Fibroblast of villous mesenchyme (primary cell): ENCODE results near the gene INSR. TPM values are rescaled to one million over a fixed set of nuclear protein-coding genes. Genes with fewer than 3 reads are reported as not detected.

Experiments
- DNase-seq: peaks from one replicate; pipeline ENCODE4 v3.0.0-alpha.2; 2010; ENCODE audit warnings: low read depth
- H3K4me3 ChIP-seq: 2 replicates; pipeline ENCODE4 v1.5.1; 2011; ENCODE audit warnings: low read depth, mild to moderate bottlenecking, low read length
- total RNA-seq: library from RNA; depleted of rRNA; stranded (reverse); fragments of >200 nt; gene quantifications from 2 replicates; pipeline ENCODE4 v1.2.3, GENCODE V29; 2012
- TF ChIP-seq, protein P1 (sequence below): IDR thresholded peaks from 2 replicates; pipeline ENCODE4 v1.5.1; 2012; ENCODE audit warnings: low read depth, mild to moderate bottlenecking, low read length; ENCODE audit not compliant: insufficient read depth

Gene INSR
- total RNA-seq, 1 donor = 3.0 TPM

DNA sequence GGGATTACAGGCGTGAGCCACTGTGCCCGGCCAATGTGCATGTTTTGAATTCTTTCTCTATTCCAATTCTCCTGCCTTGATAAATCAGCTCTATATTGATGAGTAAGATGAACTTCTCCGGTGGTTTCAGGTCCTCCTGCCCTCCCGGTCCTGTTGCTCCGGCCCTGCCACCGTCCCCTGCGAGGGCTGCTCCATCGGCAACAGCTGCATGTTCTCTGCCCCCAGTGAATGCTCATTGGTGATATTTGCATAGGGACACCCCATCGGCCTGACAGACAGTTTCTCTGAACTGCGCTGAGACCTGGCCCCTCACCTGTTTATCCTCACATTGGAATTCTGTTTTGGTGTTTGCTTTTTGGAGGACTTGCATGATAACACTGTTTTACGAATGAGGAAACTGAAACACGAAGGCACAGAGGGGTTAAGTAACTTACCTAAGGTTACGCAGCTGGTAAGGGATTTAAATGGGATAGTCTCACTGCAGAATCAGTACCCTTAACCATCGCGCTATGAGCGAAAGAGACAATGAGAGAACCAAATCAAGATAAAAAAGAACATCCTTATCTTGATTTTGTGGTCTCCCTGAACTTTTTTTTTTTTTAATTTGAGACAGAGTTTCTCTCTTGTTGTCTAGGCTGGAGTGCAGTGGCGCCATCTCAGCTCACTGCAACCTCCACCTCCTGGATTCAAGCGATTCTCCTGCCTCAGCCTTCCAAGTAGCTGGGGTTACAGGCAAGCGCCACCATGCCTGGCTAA lies 192.5 kb downstream of the INSR start:
- no peak for DNase-seq
- no peak overlapping the region for H3K4me3 ChIP-seq
- TF ChIP-seq, protein P1, sequence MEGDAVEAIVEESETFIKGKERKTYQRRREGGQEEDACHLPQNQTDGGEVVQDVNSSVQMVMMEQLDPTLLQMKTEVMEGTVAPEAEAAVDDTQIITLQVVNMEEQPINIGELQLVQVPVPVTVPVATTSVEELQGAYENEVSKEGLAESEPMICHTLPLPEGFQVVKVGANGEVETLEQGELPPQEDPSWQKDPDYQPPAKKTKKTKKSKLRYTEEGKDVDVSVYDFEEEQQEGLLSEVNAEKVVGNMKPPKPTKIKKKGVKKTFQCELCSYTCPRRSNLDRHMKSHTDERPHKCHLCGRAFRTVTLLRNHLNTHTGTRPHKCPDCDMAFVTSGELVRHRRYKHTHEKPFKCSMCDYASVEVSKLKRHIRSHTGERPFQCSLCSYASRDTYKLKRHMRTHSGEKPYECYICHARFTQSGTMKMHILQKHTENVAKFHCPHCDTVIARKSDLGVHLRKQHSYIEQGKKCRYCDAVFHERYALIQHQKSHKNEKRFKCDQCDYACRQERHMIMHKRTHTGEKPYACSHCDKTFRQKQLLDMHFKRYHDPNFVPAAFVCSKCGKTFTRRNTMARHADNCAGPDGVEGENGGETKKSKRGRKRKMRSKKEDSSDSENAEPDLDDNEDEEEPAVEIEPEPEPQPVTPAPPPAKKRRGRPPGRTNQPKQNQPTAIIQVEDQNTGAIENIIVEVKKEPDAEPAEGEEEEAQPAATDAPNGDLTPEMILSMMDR = no peak

DNA sequence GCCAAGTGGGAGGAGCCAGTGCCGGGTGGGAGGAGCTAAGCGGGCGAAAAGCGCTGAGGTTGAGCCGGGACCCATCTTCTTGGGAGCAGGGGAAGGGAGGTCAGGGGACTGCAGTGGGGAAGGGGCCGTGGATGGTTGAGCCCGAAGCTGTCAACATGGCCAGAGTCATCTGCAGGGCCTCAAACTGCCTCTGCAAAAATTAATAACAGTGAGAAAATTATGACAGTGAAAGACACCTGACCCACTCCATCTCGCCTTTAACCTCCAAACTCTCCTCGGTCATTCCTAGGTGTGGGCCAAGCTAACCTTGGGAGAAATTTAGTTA lies 194.7 kb downstream of the INSR start:
- DNase-seq = no peak
- TF ChIP-seq, protein P1 = no peak
- peak overlapping the region; percentile 79 for H3K4me3 ChIP-seq

GRCh38 chr19:7098701-7099596 lies 195.3 kb downstream of the INSR start:
- TF ChIP-seq, protein P1 = no peak
- peak overlapping the region; percentile 79 for H3K4me3 ChIP-seq
- DNase-seq = peak; percentile 89

GRCh38 chr19:7098096-7098495 lies 196.1 kb downstream of the INSR start:
- TF ChIP-seq, protein P1 = no peak
- DNase-seq = no peak
- peak overlapping the region; percentile 79 for H3K4me3 ChIP-seq

DNA sequence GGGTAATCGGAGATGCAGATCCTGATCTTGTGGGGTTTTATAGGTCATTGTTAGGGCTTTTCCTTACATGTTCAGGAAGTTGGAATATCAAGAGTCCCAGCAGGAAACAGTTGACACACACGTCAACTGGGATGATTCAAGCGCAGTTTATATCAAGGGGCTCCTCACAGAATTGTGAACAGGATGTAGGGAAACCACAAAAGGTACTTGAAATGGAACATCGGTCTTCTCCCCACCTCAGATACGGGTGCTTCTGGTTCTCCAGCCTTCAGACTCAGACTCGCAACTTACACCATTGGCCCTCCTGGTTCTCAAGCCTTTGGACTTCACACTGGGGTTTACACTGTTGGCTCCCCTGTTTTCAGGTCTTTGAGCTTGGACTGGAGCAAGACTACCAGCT lies 205.2 kb downstream of the INSR start:
- no peak overlapping the region for H3K4me3 ChIP-seq
- no peak for DNase-seq
- TF ChIP-seq, protein P1 = no peak

- TF ChIP-seq, protein P1 = no peak
- no peak overlapping the region for H3K4me3 ChIP-seq
- peak; percentile 37 for DNase-seq
Measured at GRCh38 chr19:7083076-7083956, 210.9 kb downstream of the INSR start.
